AG04449 (cell line): ENCODE measurements around the gene CMTM5.
A peak's percentile ranks its signal among the peaks of the same experiment; 100 is the strongest.

Source experiments
- CTCF ChIA-PET: fragments of 350-600 bp; formaldehyde crosslinking; extraction: SDS; loops from one replicate; lab custom pipeline; 2021; ENCODE audit warnings: antibody characterized with exemption; lab: Yijun Ruan, JAX
- POLR2A ChIA-PET: fragments of 400-600, 350-600 bp; formaldehyde crosslinking; extraction: SDS; loops from one replicate; lab custom pipeline; 2020; ENCODE audit warnings: antibody characterized with exemption, inconsistent platforms; lab: Yijun Ruan, JAX
- DNase-seq: peaks from one replicate; pipeline ENCODE4 v3.0.0-alpha.2; 2010; ENCODE audit warnings: low read depth, low spot score
- H3K4me3 ChIP-seq: 2 replicates; pipeline ENCODE4 v1.5.1; 2011; ENCODE audit warnings: low read depth, mild to moderate bottlenecking, control low read depth, low read length
- TF ChIP-seq, protein P1 (sequence below): IDR thresholded peaks from one replicate; pipeline ENCODE4 v1.5.1; 2011; ENCODE audit warnings: mild to moderate bottlenecking, moderate library complexity, low read length, control low read depth, inconsistent platforms; ENCODE audit not compliant: insufficient read depth; ENCODE audit errors: missing control alignments

CMTM5 gene

GRCh38 chr14:23349156-23349845, 27.5 kb upstream of the CMTM5 start:
- POLR2A ChIA-PET = no interaction called here
- CTCF ChIA-PET = interaction anchor here (0.7 kb wide), 1 partner anchor 31 kb away, joined by 3 read pairs; no protein-coding TSS in a partner anchor
- DNase-seq = no peak
- TF ChIP-seq, protein P1, sequence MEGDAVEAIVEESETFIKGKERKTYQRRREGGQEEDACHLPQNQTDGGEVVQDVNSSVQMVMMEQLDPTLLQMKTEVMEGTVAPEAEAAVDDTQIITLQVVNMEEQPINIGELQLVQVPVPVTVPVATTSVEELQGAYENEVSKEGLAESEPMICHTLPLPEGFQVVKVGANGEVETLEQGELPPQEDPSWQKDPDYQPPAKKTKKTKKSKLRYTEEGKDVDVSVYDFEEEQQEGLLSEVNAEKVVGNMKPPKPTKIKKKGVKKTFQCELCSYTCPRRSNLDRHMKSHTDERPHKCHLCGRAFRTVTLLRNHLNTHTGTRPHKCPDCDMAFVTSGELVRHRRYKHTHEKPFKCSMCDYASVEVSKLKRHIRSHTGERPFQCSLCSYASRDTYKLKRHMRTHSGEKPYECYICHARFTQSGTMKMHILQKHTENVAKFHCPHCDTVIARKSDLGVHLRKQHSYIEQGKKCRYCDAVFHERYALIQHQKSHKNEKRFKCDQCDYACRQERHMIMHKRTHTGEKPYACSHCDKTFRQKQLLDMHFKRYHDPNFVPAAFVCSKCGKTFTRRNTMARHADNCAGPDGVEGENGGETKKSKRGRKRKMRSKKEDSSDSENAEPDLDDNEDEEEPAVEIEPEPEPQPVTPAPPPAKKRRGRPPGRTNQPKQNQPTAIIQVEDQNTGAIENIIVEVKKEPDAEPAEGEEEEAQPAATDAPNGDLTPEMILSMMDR = no peak
- H3K4me3 ChIP-seq = no peak overlapping the region

DNA sequence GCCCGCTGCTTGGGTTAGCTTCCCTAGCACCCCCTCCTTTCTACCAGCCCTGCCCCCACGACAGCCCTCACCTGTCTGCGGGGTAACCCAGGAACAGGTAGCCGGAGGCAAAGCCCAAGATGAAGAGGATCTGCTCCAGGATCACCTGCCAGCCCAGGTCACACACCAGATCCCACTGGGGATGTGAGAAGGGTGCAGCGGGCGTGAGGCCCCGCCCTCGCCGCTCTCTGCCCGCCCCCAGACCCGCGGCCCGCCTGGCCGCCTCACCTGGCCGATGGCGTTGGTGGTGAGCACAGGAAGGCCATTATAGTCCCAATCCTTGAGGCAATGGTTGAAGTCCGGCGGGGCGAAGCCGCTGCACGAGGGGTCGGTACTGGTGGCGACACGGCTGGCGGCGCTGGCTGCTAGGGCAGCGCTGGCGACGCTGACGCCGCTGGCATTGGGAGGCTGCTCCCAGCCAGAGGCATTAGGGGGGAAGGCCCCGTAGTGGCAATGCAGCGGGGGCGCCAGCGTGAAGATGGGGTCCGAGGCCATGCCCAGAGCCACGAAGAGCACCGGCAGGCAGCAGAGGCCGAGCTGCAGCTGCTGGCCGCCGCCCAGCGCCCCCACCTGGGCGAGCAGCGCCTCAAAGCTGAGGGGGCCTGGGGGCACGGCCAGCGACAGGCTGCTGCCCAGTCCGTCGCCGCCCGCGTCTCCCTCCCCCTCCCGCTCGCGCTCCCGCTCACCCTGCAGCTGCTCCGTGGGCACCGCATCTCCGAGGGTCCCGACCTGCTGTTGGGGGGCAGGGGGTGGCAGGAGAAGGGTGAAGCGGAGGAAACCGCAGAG, 25.0 kb upstream of the CMTM5 start:
- TF ChIP-seq, protein P1 = peak; percentile 23
- DNase-seq = no peak
- H3K4me3 ChIP-seq = peak overlapping the region; percentile 87
- CTCF ChIA-PET = interaction anchor here (1.0 to 3.2 kb wide), 8 partner anchors 10 to 90 kb away, joined by 4 to 33 read pairs (median 6); no protein-coding TSS in a partner anchor
- POLR2A ChIA-PET = interaction anchor here (1.0 to 3.2 kb wide), 5 partner anchors 8 to 30 kb away, joined by 4 to 28 read pairs (median 10); partner anchors contain the start of gene PABPN1

DNA sequence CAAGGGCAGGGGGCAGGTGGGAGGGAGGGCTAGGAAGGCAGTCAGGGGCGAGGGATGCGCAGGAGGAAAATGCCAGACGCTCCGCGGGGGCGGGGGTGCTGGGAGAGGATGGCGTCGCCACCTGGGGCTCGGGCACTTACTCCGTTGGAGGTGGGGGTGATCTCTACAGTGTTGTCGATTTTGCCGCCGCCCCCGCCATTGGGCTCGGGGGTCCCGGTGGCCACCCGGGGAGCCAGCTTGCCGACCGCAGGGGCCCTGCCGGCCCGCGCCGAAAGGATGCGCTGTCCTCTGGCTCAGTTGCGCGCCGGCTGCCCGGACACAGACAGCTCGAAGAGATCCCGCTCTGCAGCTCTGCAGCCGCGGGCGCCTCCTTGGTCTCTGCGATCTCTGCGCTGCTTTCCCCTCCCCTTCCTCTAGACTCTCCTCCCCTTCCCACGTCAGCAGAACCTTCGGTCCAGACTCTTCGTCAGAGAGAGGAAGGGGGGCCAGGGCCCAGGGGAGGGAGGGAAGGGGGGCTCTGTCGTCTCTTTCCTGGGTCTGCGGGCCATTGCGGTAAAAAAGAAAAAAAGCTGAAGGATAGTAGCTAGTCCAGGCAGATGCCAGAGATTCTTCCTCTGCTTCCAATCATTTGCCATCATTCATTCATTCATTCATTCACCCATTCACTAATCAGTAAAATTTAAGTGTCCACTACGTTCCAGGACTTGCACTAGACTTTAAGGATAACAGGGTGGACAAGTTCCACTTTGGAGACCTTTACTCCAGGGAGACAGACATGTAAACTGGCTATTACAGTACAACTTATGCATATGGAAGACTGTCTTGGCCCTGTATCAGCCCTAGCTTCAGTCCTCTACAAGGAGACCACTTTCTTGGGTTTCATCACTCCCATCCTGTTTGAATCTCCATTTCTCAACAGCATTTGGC, 24.1 kb upstream of the CMTM5 start, which contains the start of gene SLC22A17:
Gene SLC22A17, minus strand, starts transcription at position 382 of the 927 bp plus-strand sequence.
- TF ChIP-seq, protein P1 = peak; percentile 10
- peak within 1 kb of the TSS; percentile 87 for H3K4me3 ChIP-seq
- ChIA-PET CTCF (interaction anchor here (0.9 to 3.2 kb wide), 10 partner anchors 9 to 90 kb away, joined by 3 to 33 read pairs (median 4); partner anchors contain the start of gene PABPN1), POLR2A (interaction anchor here (1.0 to 3.2 kb wide), 7 partner anchors 9 to 31 kb away, joined by 4 to 28 read pairs (median 7); partner anchors contain the start of gene PABPN1)
- peak; percentile 59 for DNase-seq

- CTCF ChIA-PET = interaction anchor here (0.9 to 3.2 kb wide), 7 partner anchors 9 to 91 kb away, joined by 3 to 33 read pairs (median 4); partner anchors contain the start of gene PABPN1
- POLR2A ChIA-PET = interaction anchor here (1.1 to 3.2 kb wide), 5 partner anchors 9 to 32 kb away, joined by 4 to 28 read pairs (median 10); partner anchors contain the start of gene PABPN1
- no peak for DNase-seq
- H3K4me3 ChIP-seq = no peak overlapping the region
- TF ChIP-seq, protein P1 = no peak
Observed at GRCh38 chr14:23353433-23353780, 23.4 kb upstream of the CMTM5 start.

- ChIA-PET CTCF (interaction anchor here (1.0 to 3.2 kb wide), 5 partner anchors 9 to 28 kb away, joined by 3 to 33 read pairs (median 4); no protein-coding TSS in a partner anchor), POLR2A (interaction anchor here (0.6 to 3.2 kb wide), 2 partner anchors 9 to 34 kb away, joined by 3 to 28 read pairs; partner anchors contain the start of gene PABPN1)
- TF ChIP-seq, protein P1 = no peak
- no peak for DNase-seq
- H3K4me3 ChIP-seq = no peak overlapping the region
Observed at GRCh38 chr14:23354990-23355389, 21.9 kb upstream of the CMTM5 start.
